GM08714 (cell line): ENCODE results near the gene TRPM3.

Experiments
- H3K4me3 ChIP-seq: fragments of 200-500 bp; sonication (Bioruptor generic); 2 replicates; pipeline ENCODE4 v1.5.1; 2014; ENCODE audit warnings: mild to moderate bottlenecking, low read length, inconsistent platforms
- ZNF274 ChIP-seq: IDR thresholded peaks from 2 replicates; pipeline ENCODE4 v1.6.1; 2012; ENCODE audit warnings: mild to moderate bottlenecking, low read depth, low read length

TRPM3 gene

DNA sequence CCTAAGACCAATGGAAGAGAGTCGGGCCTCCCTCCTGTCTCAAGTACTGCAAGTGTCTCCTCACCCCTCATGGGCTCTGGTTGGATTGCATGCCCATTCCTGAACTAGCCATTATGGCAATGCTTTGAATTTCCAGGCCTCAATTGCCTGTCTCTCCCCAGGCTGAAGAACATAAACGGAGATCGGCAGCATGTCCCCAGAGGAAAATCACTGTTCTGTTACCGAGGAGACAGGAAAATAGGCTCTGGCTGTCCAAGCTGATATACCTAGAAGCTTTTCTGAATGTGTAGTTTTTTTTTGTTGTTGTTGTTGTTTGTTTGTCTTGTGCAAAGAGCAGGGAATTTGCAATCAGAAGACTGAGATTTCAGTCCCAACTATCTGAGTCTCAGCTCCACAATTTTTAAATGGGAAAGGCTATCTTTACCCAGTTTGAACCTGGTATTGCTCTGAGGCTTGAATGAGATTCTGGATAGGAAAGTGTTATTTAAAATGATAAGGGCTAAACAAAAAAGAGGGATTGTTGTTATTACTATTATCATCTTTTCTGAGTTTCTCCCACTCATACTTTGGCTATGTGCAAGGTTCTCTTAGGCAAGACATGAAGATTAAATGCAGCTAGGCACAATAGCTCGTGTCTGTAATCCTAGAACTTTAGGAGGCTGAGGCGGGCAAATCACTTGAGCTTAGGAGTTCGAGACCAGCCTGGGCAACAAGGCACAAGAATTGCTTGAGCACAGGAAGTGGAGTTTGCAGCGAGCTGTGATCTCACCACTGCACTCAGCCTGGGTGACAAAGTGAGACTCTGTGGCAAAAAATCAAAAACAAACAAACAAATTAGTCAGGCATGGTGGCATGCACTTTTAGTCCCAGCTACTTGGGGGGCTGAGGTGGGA is 629.7 kb downstream of the TRPM3 start:
- H3K4me3 ChIP-seq = no peak overlapping the region
- TF ChIP-seq ZNF274 = no peak

DNA sequence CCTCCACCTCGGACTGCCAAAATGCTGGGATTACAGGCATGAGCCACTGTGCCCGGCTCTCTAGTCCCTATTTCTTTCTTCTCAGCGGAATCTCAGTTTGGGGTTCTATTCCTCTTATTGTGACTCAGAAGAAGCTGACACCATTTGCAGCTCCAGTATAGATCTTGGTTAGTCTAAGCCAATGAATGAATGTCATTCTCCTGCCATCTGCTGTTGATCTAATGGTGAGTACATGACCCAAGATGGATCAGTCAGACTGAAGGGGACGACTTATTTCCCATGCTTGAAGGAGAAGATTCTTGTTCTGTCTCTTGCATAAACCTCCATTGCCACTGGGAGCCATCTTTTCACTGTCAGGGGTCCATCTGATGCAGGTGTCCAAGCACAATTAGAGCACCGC is 630.9 kb downstream of the TRPM3 start:
- no peak for TF ChIP-seq ZNF274
- no peak overlapping the region for H3K4me3 ChIP-seq

DNA sequence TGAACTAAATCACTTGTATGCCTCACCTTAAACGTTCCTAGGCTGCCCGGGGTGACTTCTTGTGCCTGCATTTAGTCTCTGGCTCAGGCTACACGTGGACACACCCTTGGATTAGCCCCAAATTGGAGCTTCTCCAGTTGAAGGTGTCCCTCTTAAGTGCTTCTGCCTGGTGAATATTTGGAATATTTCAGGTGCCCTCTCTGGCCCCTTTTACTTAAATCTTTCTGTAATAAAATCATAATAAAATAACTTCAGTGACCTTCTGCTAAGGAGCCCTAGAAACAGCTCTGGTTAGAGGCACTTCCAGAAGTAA is 632.7 kb downstream of the TRPM3 start:
- H3K4me3 ChIP-seq = no peak overlapping the region
- no peak for TF ChIP-seq ZNF274

DNA sequence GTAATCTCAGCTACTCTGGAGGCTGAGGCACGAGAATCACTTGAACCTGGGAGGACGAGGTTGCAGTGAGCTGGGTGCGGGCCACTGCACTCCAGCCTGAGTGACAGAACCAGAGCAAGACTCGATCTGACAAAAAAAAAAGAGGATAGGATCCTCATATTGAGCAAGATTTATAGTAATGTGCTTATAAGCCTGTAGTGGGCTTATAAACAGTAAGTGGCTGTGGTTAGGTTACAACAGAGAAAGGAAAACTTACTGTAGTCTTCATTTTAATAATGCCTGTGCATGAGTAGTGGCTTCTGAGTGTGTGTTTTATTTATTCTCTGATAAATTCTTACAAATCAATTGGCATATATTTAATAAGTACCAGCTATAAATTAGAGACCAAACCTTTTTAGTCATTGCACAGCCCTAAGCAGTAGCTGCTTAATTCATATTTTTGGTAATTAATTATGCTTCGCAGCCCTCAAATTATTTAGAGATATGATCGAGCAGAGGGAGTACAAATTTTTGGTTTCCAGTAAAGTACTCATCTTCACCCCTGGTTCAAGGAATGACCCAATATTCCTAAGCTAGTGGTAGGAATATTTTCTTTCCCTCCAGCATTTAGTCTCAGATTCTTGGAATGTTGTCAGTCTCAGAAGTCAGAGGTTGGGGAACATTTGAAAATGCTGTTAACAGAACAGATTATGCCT is 633.2 kb downstream of the TRPM3 start:
- no peak for TF ChIP-seq ZNF274
- H3K4me3 ChIP-seq = no peak overlapping the region

DNA sequence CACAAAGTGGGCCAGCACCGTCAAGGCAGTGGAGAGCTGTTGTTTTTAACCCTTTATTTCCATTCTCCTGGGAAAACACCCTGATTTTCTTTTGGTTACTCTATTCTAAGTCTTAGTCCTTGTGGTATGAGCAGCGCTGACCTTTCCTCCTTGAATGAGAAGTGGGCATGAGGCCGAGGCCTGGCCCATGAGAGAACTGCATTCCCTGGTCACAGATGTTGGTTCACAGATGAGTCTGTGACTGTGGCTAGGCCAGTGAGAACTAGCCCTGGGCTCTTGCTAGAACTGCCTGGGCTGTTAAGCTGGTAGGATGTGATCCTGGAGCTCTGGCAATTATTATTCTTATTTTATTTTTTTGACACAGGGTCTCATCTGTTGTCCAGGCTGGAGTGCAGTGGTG is 635.3 kb downstream of the TRPM3 start:
- no peak overlapping the region for H3K4me3 ChIP-seq
- TF ChIP-seq ZNF274 = no peak

DNA sequence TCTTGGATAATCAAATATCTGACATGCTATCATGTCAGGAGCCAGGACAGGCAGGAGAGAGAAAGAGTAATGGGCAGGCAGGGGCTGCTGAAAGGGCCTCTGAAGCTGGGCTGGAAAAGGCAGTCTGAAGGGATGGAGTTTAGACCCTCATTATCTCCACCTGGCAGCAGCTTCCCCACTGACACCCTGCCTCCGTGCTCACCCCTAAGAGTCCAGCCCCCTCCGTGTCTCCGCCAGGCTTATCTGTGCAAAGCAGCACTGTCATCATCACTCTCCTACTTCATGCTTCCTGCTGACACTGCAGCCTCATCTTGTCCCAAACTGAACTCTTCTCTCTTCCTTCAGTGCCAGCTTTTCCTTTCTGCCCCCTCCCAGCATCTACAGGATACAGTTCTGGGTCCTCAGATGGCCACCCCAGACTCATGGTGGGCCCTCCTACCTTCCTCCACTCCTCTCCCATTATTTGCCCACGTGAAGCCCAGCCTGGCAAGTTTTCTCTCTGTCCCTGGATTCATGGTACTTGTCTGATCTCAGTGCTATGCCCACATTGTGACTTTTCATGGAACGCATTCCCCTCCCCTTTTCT is 636.1 kb downstream of the TRPM3 start:
- no peak overlapping the region for H3K4me3 ChIP-seq
- no peak for TF ChIP-seq ZNF274

DNA sequence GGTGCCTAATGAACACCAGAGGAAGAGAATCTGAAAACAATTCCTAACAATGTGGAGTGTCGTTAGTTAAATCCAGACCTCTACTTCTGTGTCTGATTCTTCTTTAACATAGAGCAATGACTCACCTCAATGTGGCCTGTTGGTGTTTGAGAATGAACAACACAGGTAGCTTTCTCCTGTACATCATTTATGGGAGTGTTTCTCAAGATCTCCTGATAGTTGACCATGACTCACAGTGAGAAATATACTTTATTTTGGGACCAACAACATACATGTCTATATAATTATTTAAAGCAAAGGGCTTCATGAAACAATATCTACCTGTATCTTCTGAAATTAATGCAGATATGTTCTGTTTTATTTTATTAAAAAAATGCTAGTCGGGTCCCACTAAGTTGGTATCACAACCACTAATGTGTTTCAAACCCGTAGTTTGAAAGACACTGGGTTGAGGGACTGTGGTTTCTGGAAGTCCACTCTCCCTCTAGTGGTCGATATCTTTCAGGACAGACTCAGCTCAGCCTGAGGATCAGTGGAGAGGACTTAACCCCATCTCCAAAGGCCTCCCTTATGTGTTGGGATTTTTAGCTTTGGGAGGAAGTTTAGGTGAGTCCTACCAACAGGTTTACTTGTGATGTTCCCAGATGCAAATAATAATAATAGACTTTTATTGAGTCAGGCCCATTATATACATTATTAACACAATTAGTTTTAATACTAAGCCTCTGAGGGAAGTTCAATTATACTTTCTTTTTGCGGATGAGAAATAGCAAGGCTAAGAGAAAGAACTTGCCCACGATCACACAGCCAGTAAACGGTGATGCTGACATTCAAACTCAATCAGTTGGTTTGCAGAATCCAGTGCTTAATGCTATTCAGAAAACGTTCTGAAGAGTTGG is 636.9 kb downstream of the TRPM3 start:
- TF ChIP-seq ZNF274 = no peak
- no peak overlapping the region for H3K4me3 ChIP-seq

DNA sequence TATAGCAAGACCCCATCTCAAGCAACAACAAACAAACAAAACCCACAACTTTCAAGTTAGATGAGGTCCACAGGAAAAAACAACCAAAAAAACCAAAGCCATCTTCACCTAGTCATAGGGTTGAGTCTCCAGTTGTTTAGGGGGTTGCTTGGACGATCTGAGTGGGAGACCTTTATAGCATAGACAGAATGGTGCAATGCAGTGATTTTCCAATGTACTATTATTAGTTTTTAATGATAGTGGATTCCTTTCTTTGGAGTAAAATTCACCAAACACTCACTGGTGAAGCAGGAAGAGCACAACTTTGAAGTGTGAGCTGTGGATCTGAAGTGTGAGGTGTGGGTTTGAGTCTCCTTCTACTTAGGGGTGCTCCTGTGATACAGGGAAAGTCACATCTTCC is 640.0 kb downstream of the TRPM3 start:
- H3K4me3 ChIP-seq = no peak overlapping the region
- no peak for TF ChIP-seq ZNF274

DNA sequence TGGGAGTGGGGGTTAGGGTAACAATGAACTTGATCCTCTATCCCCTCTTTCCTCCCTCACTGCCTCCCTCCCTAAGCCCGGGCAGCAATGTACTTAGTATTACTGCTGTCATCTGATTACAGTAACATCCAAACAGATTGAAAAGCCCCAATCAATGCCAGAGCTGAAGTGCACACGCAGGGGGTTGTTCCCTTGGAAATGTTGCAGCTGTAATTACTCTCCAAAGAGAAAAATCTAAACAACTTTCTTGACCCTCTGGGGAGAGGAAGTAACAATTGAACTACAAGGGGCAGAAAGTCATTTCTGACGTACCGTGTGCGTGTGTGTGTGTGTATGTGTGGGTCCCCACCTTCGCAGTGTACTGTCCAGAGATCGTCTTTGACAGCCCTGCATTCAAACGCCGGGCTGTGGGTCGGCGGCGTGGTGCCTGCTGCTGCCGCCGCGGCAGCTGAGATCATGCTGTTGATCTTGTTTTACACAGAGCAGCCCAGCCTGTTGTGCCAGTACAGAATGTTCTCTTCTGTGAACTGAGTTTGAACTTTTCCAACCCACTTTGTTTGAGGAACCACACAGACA is 640.9 kb downstream of the TRPM3 start:
- H3K4me3 ChIP-seq = no peak overlapping the region

DNA sequence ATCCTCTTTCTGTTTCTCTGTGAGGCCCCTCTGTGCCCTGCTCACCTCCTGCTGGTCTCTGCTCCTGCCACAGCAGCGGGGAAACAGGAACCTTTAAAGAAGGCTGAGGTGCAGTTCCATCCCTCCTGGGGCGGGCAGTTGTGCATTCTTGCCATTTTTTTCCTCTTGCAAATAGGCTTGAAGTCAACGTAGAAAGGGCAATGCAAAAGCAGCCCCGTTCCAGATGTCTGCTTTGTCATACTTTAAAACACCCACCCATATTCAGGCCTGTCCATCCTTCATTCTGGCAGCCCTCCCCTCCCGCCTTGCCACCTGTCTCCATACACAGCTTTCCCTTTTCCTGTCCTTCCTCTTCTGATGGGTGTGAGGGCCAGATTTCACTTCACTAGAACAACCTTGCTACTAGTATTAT is 641.5 kb downstream of the TRPM3 start:
- no peak for TF ChIP-seq ZNF274
- H3K4me3 ChIP-seq = no peak overlapping the region

More for the DNA sequence above, 640.9 kb downstream of the TRPM3 start:
- no peak for TF ChIP-seq ZNF274
